Endothelial cell of umbilical vein (primary cell): Measurements from ENCODE around the gene TXN. TPM values are rescaled to one million over a fixed set of nuclear protein-coding genes. Genes with fewer than 3 reads are reported as not detected.

Experiments used
- BruUV-seq: library from RNA; stranded (reverse); fragments of 400-500 nt; replicated peaks from 2 replicates; lab custom pipeline; 2021; lab: Mats Ljungman, UMichigan
- CTCF ChIA-PET: fragments of 300-600, 350-600 bp; sonication (Branson Sonifier 250); formaldehyde crosslinking; loops from one replicate; lab custom pipeline; 2021; ENCODE audit warnings: antibody characterized with exemption, inconsistent platforms; lab: Charles Lee
- POLR2A ChIA-PET: fragments of 300-600, 350-600 bp; sonication (Branson Sonifier 250); formaldehyde crosslinking; loops from one replicate; lab custom pipeline; 2021; ENCODE audit warnings: antibody characterized with exemption, inconsistent platforms; lab: Charles Lee
- DNase-seq: peaks from one replicate; pipeline ENCODE4 v3.0.0-alpha.2; 2011; ENCODE audit warnings: low read depth, low spot score
- FAIRE-seq: peaks from 2 replicates; lab custom pipeline; 2011; peaks lifted over from hg19 to GRCh38; lab: Jason Lieb, UNC
- H2AFZ ChIP-seq: 2 replicates; pipeline ENCODE4 v1.6.0; 2012; ENCODE audit warnings: low read depth, low read length, control low read depth, inconsistent platforms
- H3K27ac ChIP-seq: 2 replicates; pipeline ENCODE4 v1.5.1; 2011; ENCODE audit warnings: low read depth, mild to moderate bottlenecking, control low read depth, low read length, moderate library complexity; ENCODE audit not compliant: insufficient read depth
- H3K27me3 ChIP-seq, 2 experiments: 2 replicates each; pipeline versions ENCODE4 v1.6.0 to v1.6.1; 2011; ENCODE audit warnings: low read length in 2 of 2, mixed read lengths in 1 of 2; ENCODE audit not compliant: control insufficient read depth in 2 of 2, insufficient read depth in 2 of 2
- H3K36me3 ChIP-seq, 2 experiments: 2 replicates in 1 of 2; 3 replicates in 1 of 2; pipeline ENCODE4 v1.5.1; 2011; ENCODE audit warnings: low read length in 2 of 2, mild to moderate bottlenecking in 1 of 2, moderate library complexity in 1 of 2; ENCODE audit not compliant: control insufficient read depth in 2 of 2, insufficient read depth in 2 of 2; ENCODE audit errors: extremely low read depth in 1 of 2
- H3K4me1 ChIP-seq: 3 replicates; pipeline ENCODE4 v1.5.1; 2011; ENCODE audit warnings: mild to moderate bottlenecking, low read length; ENCODE audit not compliant: control insufficient read depth, insufficient read depth; ENCODE audit errors: extremely low read depth
- H3K4me2 ChIP-seq: 2 replicates; pipeline ENCODE4 v1.6.1; 2011; ENCODE audit warnings: low read length, control low read depth, mixed read lengths; ENCODE audit not compliant: insufficient read depth
- H3K4me3 ChIP-seq, 3 experiments: fragments of 200-600 bp in 1 of 3; sonication (generic), shearing (Covaris generic) in 1 of 3; replicated peaks in 1 of 3; 2 replicates each; pipeline ENCODE4 v1.5.1; 2011 to 2016; ENCODE audit warnings: control low read depth in 3 of 3, low read length in 3 of 3, mild to moderate bottlenecking in 2 of 3, inconsistent platforms in 1 of 3, low read depth in 1 of 3, moderate library complexity in 1 of 3; ENCODE audit not compliant: insufficient read depth in 1 of 3
- H3K79me2 ChIP-seq: 2 replicates; pipeline ENCODE4 v1.6.0; 2012; ENCODE audit warnings: low read length, inconsistent platforms; ENCODE audit not compliant: control insufficient read depth, insufficient read depth
- H3K9ac ChIP-seq: replicated peaks from 2 replicates; pipeline ENCODE3; 2011; ENCODE audit warnings: low read length, control low read depth; ENCODE audit not compliant: insufficient read depth; ENCODE audit errors: extremely low read depth
- H3K9me1 ChIP-seq: replicated peaks from 3 replicates; pipeline ENCODE4 v1.6.0; 2011; ENCODE audit warnings: mild to moderate bottlenecking, low read length; ENCODE audit not compliant: control insufficient read depth, insufficient read depth; ENCODE audit errors: extremely low read depth
- H3K9me3 ChIP-seq: replicated peaks from 2 replicates; pipeline ENCODE4 v1.5.1; 2012; ENCODE audit warnings: low read length, inconsistent platforms; ENCODE audit not compliant: control insufficient read depth, insufficient read depth
- H4K20me1 ChIP-seq: replicated peaks from 2 replicates; pipeline ENCODE3; 2011; ENCODE audit warnings: mild to moderate bottlenecking, low read length; ENCODE audit not compliant: control insufficient read depth, insufficient read depth; ENCODE audit errors: extremely low read depth
- EZH2 ChIP-seq: IDR thresholded peaks from 2 replicates; pipeline ENCODE4 v1.6.1; 2012; ENCODE audit warnings: borderline replicate concordance, low read depth, mild to moderate bottlenecking, moderate library complexity, low read length, inconsistent platforms; ENCODE audit not compliant: severe bottlenecking
- FOS ChIP-seq: IDR thresholded peaks from 2 replicates; pipeline ENCODE4 v1.6.1; 2011; ENCODE audit warnings: mild to moderate bottlenecking, low read length, moderate library complexity, borderline replicate concordance; ENCODE audit not compliant: insufficient read depth
- GATA2 ChIP-seq: IDR thresholded peaks from 2 replicates; pipeline ENCODE4 v1.7.0; 2011; ENCODE audit warnings: low read depth, mild to moderate bottlenecking, moderate library complexity, mixed read lengths, low read length; ENCODE audit not compliant: insufficient read length, insufficient read depth
- JUN ChIP-seq: IDR thresholded peaks from 2 replicates; pipeline ENCODE4 v1.6.1; 2011; ENCODE audit warnings: borderline replicate concordance, low read depth; ENCODE audit not compliant: insufficient read length, insufficient read depth
- MAX ChIP-seq: IDR thresholded peaks from 2 replicates; pipeline ENCODE4 v1.6.1; 2011; ENCODE audit not compliant: insufficient read depth, insufficient read length
- MYC ChIP-seq: IDR thresholded peaks from one replicate; pipeline ENCODE4 v1.6.1; 2011; ENCODE audit warnings: mild to moderate bottlenecking, low read depth, low read length
- POLR2A ChIP-seq: IDR thresholded peaks from 2 replicates; pipeline ENCODE4 v1.6.1; 2012; ENCODE audit warnings: low read depth, mild to moderate bottlenecking, control low read depth, low read length
- dilution Hi-C: fragments of 300-500 bp; cut with MboI; formaldehyde crosslinking; loops from one replicate; pipeline ENCODE4 v1.15.0; 2019; ENCODE audit warnings: low sequenced_read_pairs; ENCODE audit not compliant: extremely low pct_ligation_motif_present
- intact Hi-C: fragments of 100-400 bp; cut with micrococcal nuclease; formaldehyde crosslinking; loops from one replicate; pipeline ENCODE4 v1.10.0; 2022
- polyA plus RNA-seq, 4 experiments: library from polyadenylated mRNA; depleted of rRNA in 3 of 4; stranded (reverse) in 3 of 4; unstranded in 1 of 4; fragments of >200 nt; gene quantifications; 2 replicates each; pipeline versions ENCODE4 v1.2.1 to v1.2.3, GENCODE V29; 2011 to 2012; ENCODE audit warnings: missing spikeins in 1 of 4
- total RNA-seq: library from RNA; stranded (reverse); gene quantifications from 2 replicates; pipeline ENCODE4 v1.2.3, GENCODE V29; 2021
- TF ChIP-seq, protein P1 (sequence below), 2 donors: IDR thresholded peaks; 1 replicate in 1 of 2; 2 replicates in 1 of 2; pipeline ENCODE4 v1.5.1; 2011; ENCODE audit warnings: low read length in 2 of 2, mild to moderate bottlenecking in 2 of 2, moderate library complexity in 2 of 2, control low read depth in 1 of 2, inconsistent platforms in 1 of 2, low read depth in 1 of 2; ENCODE audit not compliant: insufficient read depth in 1 of 2; ENCODE audit errors: extremely low read depth in 1 of 2

TXN gene
- total and polyA plus RNA-seq, 2 donors (not counting 3 experiments of a cell fraction or from before 2014, with no cell fraction given): 280 to 373 TPM

DNA sequence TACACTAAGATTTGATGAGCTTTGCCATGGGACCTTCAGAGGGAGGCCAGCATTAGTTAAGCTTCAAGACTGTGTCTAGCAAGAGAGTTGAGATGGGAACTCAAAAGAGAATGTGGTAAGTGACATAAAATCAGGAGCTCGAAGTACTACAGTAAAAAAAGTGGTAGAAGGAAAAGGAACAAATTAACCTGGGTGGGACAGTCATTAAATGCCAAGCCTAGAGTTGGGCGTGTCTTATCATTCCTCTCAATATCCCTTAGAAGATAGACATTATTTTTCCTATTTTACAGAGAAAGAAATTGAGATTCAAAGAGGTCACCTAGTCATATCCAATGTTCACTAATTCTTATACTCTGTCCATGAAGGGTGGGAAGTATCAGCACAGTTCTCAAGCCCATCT, 3.3 kb upstream of the TXN start:
- DNase-seq (no peak), FAIRE-seq (no peak)
- Histone ChIP-seq H3K36me3 (no peaks in the 10 kb centered on the region), H3K4me2 (no peak overlapping the region), H3K9me1 (no peaks in the 10 kb centered on the region), H3K4me1 (peaks cover 14% of the 10 kb centered on the region), H3K79me2 (peaks cover 17% of the 10 kb centered on the region), H3K27ac (no peak overlapping the region), H3K9me3 (no peaks in the 10 kb centered on the region), H3K27me3 (no peaks in the 10 kb centered on the region), H2AFZ (no peak overlapping the region), H3K4me3 (no peak overlapping the region), H3K9ac (no peak overlapping the region), H4K20me1 (no peaks in the 10 kb centered on the region)
- dilution Hi-C loops: no loop called here
- TF ChIP-seq EZH2 (no peak), MYC (no peak), POLR2A (no peak)
- TF ChIP-seq, protein P1, sequence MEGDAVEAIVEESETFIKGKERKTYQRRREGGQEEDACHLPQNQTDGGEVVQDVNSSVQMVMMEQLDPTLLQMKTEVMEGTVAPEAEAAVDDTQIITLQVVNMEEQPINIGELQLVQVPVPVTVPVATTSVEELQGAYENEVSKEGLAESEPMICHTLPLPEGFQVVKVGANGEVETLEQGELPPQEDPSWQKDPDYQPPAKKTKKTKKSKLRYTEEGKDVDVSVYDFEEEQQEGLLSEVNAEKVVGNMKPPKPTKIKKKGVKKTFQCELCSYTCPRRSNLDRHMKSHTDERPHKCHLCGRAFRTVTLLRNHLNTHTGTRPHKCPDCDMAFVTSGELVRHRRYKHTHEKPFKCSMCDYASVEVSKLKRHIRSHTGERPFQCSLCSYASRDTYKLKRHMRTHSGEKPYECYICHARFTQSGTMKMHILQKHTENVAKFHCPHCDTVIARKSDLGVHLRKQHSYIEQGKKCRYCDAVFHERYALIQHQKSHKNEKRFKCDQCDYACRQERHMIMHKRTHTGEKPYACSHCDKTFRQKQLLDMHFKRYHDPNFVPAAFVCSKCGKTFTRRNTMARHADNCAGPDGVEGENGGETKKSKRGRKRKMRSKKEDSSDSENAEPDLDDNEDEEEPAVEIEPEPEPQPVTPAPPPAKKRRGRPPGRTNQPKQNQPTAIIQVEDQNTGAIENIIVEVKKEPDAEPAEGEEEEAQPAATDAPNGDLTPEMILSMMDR (IDR thresholded peaks at IDR 0.05; ENCODE audit: extremely low read depth in 1 of 2, insufficient read depth in 1 of 2, low read depth in 1 of 2, low read length in 2 of 2): no peak
- ChIA-PET POLR2A (no interaction called here), CTCF (interaction anchor here (2.6 to 4.4 kb wide), 2 partner anchors 11 to 15 kb away, joined by 9 to 29 read pairs; no protein-coding TSS in a partner anchor)
- intact Hi-C loops: loop anchor here (5.0 to 10.0 kb wide), 2 partner anchors 195 to 363 kb away; no protein-coding TSS in a partner anchor
- BruUV-seq: no TSS peak

- ChIA-PET POLR2A (no interaction called here), CTCF (interaction anchor here (1.1 to 4.4 kb wide), 4 partner anchors 12 to 684 kb away, joined by 3 to 29 read pairs (median 6); no protein-coding TSS in a partner anchor)
- H3K4me2 ChIP-seq: no peak overlapping the region
- H3K4me3 ChIP-seq: no peak overlapping the region
- intact Hi-C loops (loop anchor here (5.0 to 10.0 kb wide), 2 partner anchors 194 to 364 kb away; no protein-coding TSS in a partner anchor), dilution Hi-C loops (no loop called here)
- DNase-seq: no peak
- no peak for TF ChIP-seq EZH2
- TF ChIP-seq JUN: no peak
- no peak for TF ChIP-seq FOS
- TF ChIP-seq MYC: no peak
- TF ChIP-seq GATA2: no peak
- TF ChIP-seq MAX: no peak
- no peaks in the 10 kb centered on the region for H3K27me3 ChIP-seq
- peaks cover 26% of the 10 kb centered on the region for H3K79me2 ChIP-seq
- H3K4me1 ChIP-seq: peaks cover 23% of the 10 kb centered on the region
- no TSS peak for BruUV-seq
- no peaks in the 10 kb centered on the region for H3K36me3 ChIP-seq
- no peaks in the 10 kb centered on the region for H4K20me1 ChIP-seq
- no peak overlapping the region for H2AFZ ChIP-seq
- no peaks in the 10 kb centered on the region for H3K9me3 ChIP-seq
- H3K9ac ChIP-seq: no peak overlapping the region
- no peak for FAIRE-seq
- no peaks in the 10 kb centered on the region for H3K9me1 ChIP-seq
- H3K27ac ChIP-seq: no peak overlapping the region
Observed at GRCh38 chr9:110258690-110259091, 2.4 kb upstream of the TXN start.
